ENCODE results near the gene RNFT2.
"Not testable (repeated sequence)": the region's sequence is repeated elsewhere in the genome, so short reads cannot be mapped to it uniquely, and the experiment has no call there.

RNFT2 gene

DNA sequence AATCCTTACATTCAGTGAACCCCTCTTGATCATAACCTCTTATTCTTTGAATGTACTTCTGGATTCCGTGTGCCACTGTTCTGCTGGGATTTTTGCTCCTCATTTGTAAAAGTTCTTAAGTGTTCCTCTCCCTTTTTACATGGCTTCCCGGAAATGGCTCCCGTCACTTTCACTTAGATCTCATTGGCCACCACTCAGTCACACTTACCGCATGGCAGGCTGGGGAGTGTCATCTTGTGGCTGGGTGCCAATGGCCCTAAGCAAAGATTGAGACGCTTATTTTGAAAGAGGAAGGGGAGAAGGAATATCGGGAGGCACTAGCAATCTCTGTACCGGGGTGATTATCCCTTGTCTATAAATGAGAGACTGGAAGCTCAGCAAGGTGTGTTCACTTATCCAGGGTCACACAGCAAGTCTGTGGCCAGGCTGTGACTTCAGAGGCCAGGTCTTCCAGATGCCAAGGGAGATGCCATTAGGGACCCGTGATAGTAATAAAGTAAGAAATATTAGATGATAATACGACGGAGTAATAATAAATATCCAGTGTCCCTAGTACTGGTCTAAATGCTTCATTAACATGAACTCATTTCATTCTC is 68.8 kb downstream of the RNFT2 start:
- in situ Hi-C loops (cut with HindIII; ENCODE audit: low sequenced_read_pairs) = no loop called here
- no peak for DNase-seq (ENCODE audit: low read depth)
- TF ChIP-seq, protein P1, sequence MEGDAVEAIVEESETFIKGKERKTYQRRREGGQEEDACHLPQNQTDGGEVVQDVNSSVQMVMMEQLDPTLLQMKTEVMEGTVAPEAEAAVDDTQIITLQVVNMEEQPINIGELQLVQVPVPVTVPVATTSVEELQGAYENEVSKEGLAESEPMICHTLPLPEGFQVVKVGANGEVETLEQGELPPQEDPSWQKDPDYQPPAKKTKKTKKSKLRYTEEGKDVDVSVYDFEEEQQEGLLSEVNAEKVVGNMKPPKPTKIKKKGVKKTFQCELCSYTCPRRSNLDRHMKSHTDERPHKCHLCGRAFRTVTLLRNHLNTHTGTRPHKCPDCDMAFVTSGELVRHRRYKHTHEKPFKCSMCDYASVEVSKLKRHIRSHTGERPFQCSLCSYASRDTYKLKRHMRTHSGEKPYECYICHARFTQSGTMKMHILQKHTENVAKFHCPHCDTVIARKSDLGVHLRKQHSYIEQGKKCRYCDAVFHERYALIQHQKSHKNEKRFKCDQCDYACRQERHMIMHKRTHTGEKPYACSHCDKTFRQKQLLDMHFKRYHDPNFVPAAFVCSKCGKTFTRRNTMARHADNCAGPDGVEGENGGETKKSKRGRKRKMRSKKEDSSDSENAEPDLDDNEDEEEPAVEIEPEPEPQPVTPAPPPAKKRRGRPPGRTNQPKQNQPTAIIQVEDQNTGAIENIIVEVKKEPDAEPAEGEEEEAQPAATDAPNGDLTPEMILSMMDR (IDR thresholded peaks at IDR 0.05; ENCODE audit: low read depth, low read length, missing control alignments) = no peak
- H3K4me3 ChIP-seq (ENCODE audit: low read depth, low read length) = no peak overlapping the region

DNA sequence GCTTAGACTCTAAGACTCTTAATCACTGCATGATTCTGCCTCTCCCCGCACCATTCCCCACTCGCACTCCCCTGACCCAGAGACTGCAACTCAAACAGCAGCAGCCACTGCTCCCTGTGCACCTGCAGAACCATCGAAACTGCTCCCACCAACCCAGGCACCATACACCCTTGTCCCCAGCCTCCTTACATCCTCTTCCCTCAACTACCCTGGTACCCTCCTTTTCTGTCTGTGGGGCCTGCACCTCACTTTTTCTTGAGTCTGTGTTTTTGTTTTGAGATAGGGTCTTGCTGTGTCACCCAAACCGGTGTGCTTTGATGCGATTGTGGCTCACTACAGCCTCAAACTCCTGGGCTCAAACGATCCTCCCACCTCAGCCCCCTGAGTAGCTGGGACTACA is 69.4 kb downstream of the RNFT2 start:
- no peak for DNase-seq (ENCODE audit: low read depth)
- in situ Hi-C loops (cut with HindIII; ENCODE audit: low sequenced_read_pairs) = no loop called here
- TF ChIP-seq, protein P1 (IDR thresholded peaks at IDR 0.05; ENCODE audit: low read depth, low read length, missing control alignments) = no peak
- no peak overlapping the region for H3K4me3 ChIP-seq (ENCODE audit: low read depth, low read length)

DNA sequence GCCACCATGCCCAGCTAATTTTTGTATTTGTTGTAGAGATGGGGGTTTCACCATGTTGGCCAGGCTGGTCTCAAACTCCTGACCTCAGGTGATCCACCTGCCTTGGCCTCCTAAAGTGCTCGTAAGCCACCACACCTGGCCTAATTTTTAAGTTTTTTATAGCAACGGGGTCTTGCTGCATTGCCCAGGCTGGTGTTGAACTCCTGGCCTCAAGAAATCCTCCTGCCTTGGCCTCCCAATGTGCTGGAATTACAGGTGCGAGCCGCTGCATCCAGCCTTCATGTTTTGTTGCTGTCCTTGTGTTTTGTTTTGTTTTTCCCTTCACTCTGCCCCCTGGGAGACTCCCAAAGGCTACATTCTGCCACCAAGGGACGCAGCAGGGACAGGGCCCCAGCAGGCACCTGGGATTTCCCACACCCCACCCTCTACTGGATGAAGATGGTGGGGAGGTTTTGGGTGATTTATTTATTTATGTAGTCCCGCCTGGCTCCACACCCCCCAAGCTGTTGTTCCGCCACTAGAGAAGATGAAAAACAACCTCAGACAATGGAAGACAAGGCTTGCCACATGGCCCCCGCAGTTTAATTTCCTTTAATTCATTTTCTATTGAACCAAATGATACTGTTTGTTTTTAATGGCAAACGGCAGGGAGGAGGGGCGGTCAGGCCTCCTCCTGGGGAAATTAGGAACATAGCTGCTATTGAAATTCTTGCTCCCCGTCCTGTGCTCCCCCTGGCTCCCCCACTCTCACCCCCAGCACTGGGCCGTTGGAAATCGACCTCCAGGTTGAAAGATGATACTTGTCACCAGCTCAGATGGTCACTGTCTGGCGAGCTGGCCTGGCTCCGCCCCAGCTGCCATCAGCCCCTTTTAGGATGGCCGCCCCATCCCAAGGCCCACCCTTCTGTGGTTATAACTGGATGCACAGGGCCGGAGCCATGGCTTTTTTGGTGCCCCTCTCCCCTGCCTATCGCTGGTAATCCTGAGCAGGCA is 70.3 kb downstream of the RNFT2 start:
- TF ChIP-seq, protein P1 (IDR thresholded peaks at IDR 0.05; ENCODE audit: low read depth, low read length, missing control alignments) = no peak
- H3K4me3 ChIP-seq (ENCODE audit: low read depth, low read length) = no peak overlapping the region
- DNase-seq (ENCODE audit: low read depth) = no peak
- in situ Hi-C loops (cut with HindIII; ENCODE audit: low sequenced_read_pairs) = no loop called here

DNA sequence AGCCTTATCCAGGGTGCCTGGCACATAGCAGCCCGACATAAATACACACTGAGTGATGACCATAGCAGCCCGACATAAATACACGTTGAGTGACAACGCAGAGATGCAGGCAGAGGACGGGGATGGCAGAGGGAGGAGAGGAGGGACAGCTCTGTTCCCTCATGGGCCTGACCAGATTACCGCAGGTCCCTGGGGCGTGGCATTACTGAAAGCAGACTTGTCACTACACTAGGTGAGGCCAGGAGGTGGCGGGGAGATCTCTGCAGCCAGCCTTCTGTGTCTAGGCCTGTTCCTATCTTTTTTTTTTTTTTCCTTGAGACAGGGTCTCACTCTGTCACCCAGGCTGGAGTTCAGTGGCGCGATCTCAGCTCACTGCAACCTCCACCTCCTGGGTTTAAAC is 74.1 kb downstream of the RNFT2 start:
- in situ Hi-C loops (cut with HindIII; ENCODE audit: low sequenced_read_pairs) = no loop called here
- TF ChIP-seq, protein P1 (IDR thresholded peaks at IDR 0.05; ENCODE audit: low read depth, low read length, missing control alignments) = no peak

DNA sequence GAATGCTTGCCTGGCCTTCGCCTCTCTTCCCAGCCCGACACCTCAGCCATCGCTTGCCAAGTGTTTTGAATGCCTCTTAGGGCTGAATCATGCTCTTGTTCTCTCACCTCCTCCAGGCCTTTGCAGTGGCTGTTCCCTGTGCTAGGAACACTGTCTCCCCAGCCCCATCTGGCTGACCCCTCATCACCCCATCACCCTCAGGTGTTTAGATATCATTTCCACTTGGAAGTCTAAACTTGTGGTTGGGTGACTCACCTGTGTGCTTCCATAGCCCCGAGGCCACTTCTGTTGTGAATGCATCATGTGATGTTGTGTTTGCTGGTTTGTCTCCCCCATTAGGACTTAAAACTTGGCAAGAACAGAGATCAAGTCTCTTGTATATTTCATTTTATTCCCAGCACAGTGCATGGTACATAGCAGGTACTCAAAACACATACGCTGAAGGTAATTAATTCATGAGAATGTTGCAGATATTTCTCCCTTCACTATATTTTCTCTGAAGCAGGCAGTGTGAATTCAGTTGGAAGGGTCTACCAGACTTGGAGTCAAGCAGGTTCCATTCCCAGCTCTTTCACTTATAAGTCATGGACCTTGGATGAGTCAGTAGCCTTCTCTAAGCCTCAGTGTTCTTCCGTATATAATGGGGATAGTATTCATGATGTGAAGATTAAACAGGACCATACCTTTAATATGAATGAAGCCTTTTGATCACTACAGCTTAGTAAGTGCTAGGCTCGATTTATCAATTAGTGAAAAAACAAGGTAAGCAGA is 75.3 kb downstream of the RNFT2 start:
- H3K4me3 ChIP-seq (ENCODE audit: low read depth, low read length) = no peak overlapping the region
- in situ Hi-C loops (cut with HindIII; ENCODE audit: low sequenced_read_pairs) = no loop called here
- DNase-seq (ENCODE audit: low read depth) = no peak
- TF ChIP-seq, protein P1 (IDR thresholded peaks at IDR 0.05; ENCODE audit: low read depth, low read length, missing control alignments) = no peak

More for the DNA sequence above, 74.1 kb downstream of the RNFT2 start:
- H3K4me3 ChIP-seq (ENCODE audit: low read depth, low read length) = no peak overlapping the region
- DNase-seq (ENCODE audit: low read depth) = no peak

DNA sequence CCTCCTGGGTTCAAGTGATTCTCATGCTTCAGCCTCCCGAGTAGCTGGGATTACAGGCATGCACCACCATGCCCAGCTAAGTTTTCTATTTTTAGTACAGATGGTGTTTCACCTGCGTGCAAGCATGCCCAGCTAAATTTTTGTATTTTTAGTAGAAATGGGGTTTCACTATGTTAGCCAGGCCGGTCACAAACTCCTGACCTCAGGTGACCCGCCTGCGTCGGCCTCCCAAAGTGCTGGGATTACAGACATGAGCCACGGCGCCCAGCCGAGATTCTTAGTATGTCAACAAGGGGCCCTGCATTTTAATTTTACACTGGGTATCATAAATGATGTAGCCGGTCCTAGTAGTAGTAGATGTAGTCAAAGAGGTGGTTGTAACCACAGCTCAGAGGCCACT is 76.7 kb downstream of the RNFT2 start:
- DNase-seq (ENCODE audit: low read depth); in situ Hi-C loops (cut with HindIII; ENCODE audit: low sequenced_read_pairs); H3K4me3 ChIP-seq (ENCODE audit: low read depth, low read length): not testable (repeated sequence)

All from astrocyte of the cerebellum (primary cell).